Fibroblast of the conjunctiva (primary cell): Measurements from ENCODE around the gene GSTO1.

ENCODE experiments used
- DNase-seq: peaks from one replicate; pipeline ENCODE4 v3.0.0-alpha.2; 2010; ENCODE audit warnings: low read depth

Gene GSTO1

GRCh38 chr10:104276192-104276591 is 21.5 kb downstream of the GSTO1 start:
- DNase-seq = no peak

GRCh38 chr10:104277785-104278184 is 23.1 kb downstream of the GSTO1 start:
- DNase-seq = no peak

GRCh38 chr10:104279550-104280259 is 25.0 kb downstream of the GSTO1 start:
- DNase-seq = no peak

GRCh38 chr10:104281694-104282093 is 27.0 kb downstream of the GSTO1 start:
- DNase-seq = no peak

DNA sequence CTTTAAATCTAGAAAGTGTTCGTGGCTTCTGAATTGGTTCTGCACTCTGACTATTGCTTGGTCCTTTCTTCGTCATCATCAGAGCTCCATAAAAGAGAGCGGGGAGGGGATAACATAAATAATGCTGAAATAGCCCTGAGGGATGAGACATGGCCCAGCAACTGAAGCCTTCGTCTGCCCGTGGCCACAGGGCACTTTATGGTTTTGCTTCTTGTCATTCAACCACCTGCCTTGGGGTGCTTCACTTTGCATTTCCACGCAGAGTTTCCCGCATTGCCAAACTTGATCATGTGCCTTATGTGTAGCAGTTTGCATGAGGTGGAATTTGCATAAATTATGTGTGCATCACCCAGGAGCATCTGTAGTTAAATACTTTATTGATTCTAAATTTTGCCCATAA is 30.2 kb downstream of the GSTO1 start:
- no peak for DNase-seq

DNA sequence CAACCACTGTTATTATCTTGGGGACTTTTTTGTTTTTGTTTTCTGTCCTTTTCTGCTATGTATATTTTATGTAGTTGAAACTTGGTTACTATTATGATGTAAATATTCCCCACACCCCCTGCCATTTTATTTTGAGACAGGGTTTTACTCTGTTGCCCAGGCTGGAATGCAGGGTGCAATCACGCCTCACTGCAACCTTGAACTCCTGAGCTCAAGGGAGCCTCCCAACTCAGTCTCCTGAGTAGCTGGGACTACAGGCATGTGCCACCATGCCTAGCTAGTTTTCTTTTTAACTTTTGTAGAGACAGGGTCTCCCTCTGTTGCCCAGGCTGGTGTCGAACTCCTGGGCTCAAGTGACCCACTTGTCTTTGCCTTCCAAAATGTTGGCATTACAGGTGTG is 32.2 kb downstream of the GSTO1 start:
- no peak for DNase-seq

DNA sequence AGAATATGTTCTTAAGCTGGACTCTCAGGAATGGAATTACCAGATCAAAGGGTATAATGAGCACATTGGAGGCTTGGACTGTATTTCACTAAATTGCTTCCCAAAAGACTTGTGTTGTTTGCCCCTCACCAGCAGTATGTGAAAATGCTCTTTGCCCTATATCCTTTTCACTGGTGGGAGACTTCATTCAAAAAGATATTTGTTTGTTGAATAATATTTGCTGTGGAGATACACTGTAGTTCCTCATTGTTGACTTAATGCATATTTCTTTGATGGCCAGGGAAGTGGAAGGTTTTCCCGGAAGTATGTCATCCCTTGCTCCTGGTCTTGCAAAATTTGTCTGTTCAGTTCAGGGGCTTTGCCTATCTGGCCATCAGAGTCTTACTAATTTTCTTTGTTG is 33.7 kb downstream of the GSTO1 start:
- DNase-seq = no peak

DNA sequence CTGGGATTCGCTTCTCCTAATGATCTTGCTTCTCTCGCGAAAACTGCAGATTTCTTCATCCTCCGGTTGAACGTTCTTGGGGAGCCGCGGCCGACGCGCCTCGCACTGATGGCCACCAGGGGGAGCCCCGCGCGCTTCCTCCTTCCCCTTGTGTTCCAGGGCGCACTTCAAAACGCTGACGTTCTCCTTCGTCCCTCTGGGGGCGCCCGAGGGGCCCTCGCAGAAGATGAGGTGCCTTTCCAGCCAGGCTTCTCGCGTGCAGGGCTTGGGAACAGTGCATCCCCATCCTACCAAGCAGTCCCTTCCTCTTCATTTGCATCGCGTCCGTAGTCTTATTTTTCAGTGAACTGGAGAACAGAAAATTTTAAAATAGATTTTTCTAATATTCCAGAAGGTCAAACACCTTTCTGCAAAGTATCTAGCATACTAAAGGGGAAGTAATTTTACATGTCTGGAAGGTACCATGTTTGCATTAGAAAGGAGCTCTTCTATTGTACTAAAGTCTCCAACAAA is 36.8 kb downstream of the GSTO1 start:
- DNase-seq = peak; percentile 72

GRCh38 chr10:104293011-104293410 is 38.3 kb downstream of the GSTO1 start:
- DNase-seq = no peak

- no peak for DNase-seq
These were observed 39.2 kb downstream of the GSTO1 start for GRCh38 chr10:104293781-104294321.

- DNase-seq = no peak
These were observed 42.2 kb downstream of the GSTO1 start for GRCh38 chr10:104296687-104297436.

DNA sequence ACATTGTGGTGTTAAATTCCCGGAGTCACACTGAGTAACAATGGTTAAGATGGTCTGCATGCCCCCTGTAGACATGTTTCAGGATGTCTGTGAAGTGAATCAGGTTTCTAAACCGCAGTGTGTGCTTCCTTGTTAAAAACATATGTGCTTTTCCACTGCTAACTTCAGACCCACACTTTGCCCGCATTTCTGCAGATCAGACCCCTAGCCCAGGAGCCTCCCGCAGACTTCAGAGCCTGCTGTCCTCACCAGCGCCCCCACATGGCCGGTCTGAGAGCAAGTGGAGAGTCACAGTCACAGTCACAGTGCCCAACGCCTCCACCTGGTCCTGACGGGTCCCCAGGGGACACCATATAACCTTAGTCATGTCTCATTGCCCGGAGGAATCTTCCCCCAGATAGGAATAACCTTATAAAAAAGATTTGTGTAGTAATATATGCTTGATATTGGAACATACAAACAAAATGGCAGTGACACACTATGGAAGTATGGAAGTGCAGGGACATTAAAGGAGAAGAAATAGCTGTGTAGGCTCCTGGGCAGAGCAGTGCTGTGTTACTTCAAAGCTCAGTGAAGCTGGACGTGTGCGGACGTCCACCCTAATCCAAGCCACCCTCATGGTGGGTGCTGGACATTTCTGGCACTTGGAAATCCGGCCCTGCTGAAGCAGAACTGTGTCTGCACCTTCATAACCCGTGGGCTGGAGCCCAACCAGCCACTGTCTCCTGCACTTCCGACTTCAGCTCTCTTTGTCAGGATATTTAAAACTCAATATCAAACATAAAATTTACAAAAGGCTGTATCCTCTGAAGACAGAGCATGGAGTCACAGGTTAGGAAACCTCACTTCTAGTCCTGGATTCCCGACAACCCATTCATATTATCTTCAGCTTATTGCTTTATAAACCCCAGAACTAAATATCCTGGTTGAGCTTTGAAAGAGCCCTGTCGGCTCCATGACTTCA is 43.3 kb downstream of the GSTO1 start:
- no peak for DNase-seq

DNA sequence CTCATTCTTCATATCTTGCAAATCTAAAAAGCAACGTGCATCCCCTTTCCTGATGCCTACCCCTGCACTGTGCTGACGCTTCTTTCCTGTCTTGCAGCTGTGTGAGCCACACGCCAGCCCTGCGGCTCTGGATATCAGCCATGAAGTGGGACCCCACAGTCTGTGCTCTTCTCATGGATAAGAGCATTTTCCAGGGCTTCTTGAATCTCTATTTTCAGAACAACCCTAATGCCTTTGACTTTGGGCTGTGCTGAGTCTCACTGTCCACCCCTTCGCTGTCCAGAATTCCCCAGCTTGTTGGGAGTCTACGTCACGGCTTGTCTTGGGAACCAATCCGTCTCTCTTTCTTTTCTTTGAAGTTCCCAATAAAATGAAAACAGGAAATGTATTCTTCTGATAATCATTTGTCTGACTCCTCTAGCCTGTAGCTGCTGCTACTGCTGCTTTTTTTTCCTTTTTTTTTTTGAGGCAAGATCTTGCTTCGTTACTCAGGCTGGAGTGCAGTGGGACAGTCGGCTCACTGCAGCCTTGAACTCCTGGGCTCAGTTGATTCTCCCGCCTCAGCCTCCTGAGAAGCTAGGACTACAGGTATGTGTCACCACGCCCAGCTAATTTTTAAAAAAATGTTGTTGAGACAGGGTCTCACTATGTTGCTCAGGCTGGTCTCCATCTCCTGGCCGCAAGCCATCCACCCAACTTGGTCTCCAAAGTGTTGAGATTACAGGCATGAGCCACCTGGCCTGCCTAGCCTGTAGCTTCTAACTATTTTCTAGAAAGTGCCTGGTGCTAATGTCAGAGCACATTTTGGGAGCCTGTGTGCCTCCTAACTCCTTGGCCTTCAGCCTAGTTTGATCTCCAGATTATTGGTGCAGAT is 44.6 kb downstream of the GSTO1 start:
- no peak for DNase-seq

GRCh38 chr10:104300002-104300735 is 45.5 kb downstream of the GSTO1 start:
- DNase-seq = peak; percentile 81

DNA sequence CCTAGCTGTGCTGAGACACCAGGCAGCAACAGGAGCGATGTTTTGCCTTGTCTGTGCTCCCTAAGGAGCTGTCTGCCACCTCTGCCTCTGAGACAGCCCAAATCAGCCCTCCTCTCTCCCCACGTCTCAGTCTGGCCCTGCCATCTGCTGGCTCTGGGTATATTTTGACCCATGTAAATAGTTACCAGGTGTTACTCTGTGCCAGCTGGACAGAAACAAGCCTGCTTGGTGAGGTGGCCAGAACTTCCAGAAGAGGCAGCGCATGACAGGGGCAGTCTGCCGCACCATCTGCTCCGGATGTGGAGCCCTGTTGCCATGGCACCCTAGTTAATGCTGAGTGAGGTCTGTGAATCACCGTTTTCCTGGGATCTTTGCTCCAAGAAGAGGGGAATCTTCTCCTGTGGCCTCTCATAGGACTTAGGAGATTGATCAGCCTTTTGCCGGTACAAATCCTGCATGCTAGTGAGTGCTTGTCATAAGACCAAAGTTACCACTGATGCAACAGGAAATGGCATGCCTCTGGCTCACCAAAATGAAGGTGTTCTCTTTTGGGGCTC is 46.1 kb downstream of the GSTO1 start:
- peak; percentile 87 for DNase-seq

DNA sequence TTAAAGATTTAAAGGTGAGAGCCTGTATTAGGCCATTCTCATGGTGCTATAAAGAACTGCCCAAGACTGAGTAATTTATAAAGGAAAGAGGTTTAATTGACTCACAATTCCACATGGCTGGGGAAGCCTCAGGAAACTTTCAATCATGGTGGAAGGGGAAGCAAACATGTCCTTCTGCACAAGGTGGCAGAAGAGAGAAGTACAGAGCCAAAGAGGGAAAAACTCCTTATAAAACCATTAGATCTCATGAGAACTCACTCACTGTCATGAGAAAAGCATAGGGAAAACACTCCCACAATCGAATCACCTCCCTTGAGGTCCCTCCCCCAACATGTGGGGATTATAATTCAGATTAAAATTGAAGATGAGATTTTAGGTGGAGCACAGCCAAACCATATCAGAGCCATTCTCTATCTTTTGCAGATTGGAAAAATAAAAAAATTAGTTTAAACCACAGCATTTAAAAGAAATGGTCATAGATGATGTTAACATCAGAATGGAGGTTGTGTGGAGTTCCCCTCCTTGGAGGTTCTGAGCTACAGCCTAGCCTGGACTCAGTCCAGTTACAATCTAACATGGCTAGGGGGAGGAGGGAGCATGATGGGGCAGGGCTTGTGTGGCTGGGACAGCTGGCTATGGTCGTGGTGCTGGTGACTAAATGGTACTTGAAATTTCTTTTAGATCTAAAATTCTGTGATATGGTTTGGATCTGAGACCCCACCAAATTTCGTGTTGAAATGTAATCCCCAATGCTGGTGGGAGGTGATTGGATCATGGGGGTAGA is 47.4 kb downstream of the GSTO1 start:
- no peak for DNase-seq

- no peak for DNase-seq
These were observed 49.1 kb downstream of the GSTO1 start for GRCh38 chr10:104303594-104304355.

- DNase-seq = no peak
These were observed 49.7 kb downstream of the GSTO1 start for GRCh38 chr10:104304356-104304745.
